Ovary (tissue), 9 donors: ENCODE results near the gene CD9. TPM values are rescaled to one million over a fixed set of nuclear protein-coding genes. Genes with fewer than 3 reads are reported as not detected.
A peak's percentile ranks its signal among the peaks of the same experiment; 100 is the strongest.

Source experiments
- DNase-seq, 5 donors: peaks; one replicate each; pipeline ENCODE4 v3.0.0-alpha.2; 2019 to 2020
- H3K27ac ChIP-seq, 2 donors: fragments of 200-600 bp; one replicate each; pipeline versions ENCODE4 v1.5.1 to v1.8.0; 2019 to 2022
- H3K27me3 ChIP-seq: fragments of 200-600 bp; one replicate; pipeline ENCODE4 v1.8.0; 2022
- H3K36me3 ChIP-seq: fragments of 200-600 bp; sonication (generic); one replicate; pipeline ENCODE4 v1.5.1; 2019
- H3K4me1 ChIP-seq: one replicate; pipeline ENCODE4 v1.8.1; 2013; ENCODE audit warnings: mild to moderate bottlenecking, moderate library complexity; ENCODE audit not compliant: insufficient read depth
- H3K4me3 ChIP-seq: fragments of 200-600 bp; sonication (generic); one replicate; pipeline ENCODE4 v1.5.1; 2017
- H3K9me3 ChIP-seq, 2 donors: fragments of 200-600 bp in 1 of 2; sonication (generic) in 1 of 2; one replicate each; pipeline versions ENCODE4 v1.5.1 to v1.8.1; 2013 to 2019; ENCODE audit warnings: mild to moderate bottlenecking in 1 of 2, moderate library complexity in 1 of 2
- CTCF ChIP-seq, 3 donors: fragments of 450-650 bp in 2 of 3; fragments of 200-600 bp in 1 of 3; IDR thresholded peaks; one replicate each; pipeline versions ENCODE4 v1.5.1 to v1.8.0; 2016 to 2022; ENCODE audit warnings: antibody characterized with exemption in 3 of 3, mild to moderate bottlenecking in 1 of 3
- EP300 ChIP-seq: sonication (generic); formaldehyde crosslinking; IDR thresholded peaks from one replicate; pipeline ENCODE4 v1.6.1; 2017; ENCODE audit warnings: antibody characterized with exemption
- POLR2A ChIP-seq: fragments of 450-650 bp; IDR thresholded peaks from one replicate; pipeline ENCODE4 v1.6.1; 2017; ENCODE audit warnings: antibody characterized with exemption, mild to moderate bottlenecking, moderate library complexity
- WGBS, 3 donors: extraction: QIAGEN DNeasy Blood & Tissue Kit in 1 of 3; methylation state at CpG; one replicate each; pipeline versions ENCODE4 v1.1.5 to v1.1.7; 2013 to 2017; 5-methylcytosine and 5-hydroxymethylcytosine counted together
- intact Hi-C, 4 donors: fragments of 100-400 bp; cut with DNase I; formaldehyde crosslinking; loops; one replicate each; pipeline versions ENCODE4 v1.11.0 to v1.15.1; 2022 to 2023
- polyA plus RNA-seq, 2 donors: library from polyadenylated mRNA; stranded (reverse); fragments of 200-250 nt in 1 of 2; fragments of 350-450 nt in 1 of 2; fragmentation: Illumina TruSeq in 1 of 2; extraction: RNeasy Lipid Tissue Mini Kit (QIAGEN cat#74804) in 1 of 2; gene quantifications; one replicate each; pipeline ENCODE4 v1.2.3, GENCODE V29; 2013 to 2014
- total RNA-seq, 7 donors: library from RNA; depleted of rRNA in 2 of 7; stranded (reverse); fragments of >200 nt in 2 of 7; fragmentation: NEBNext Ultra II Directional in 3 of 7; extraction: Animal tissue kit (Norgen Biotek cat#: 25700) in 3 of 7; gene quantifications; one replicate each; pipeline versions ENCODE4 v1.1.0 to v1.2.4, GENCODE V29; 2016 to 2023
- donor health status: DM: no; HTN: no; CAD: no; lungs with moderate emphysema.
- donor health status: DM: no; HTN: no; CAD: no.
- donor health status: Bipolar disorder and iron deficiency.
- donor health status: DM: yes; HTN: yes; CAD: no.
- donor health status: DM: no; HTN: no; CAD: no.
- donor health status: DM: yes; HTN: yes; CAD: no.

The CD9 gene
- total and polyA plus RNA-seq, 9 donors = 23.9 to 372 (median 60.7) TPM

GRCh38 chr12:6276956-6277620, 76.9 kb downstream of the CD9 start:
- intact Hi-C loops = no loop called here
- H3K9me3 ChIP-seq = no peaks in the 10 kb centered on the region
- 66 to 68% (median 67%) methylated on average over 7 of the region's 7 CpGs for WGBS, 3 donors
- DNase-seq = no peak
- peaks cover 8% of the 10 kb centered on the region for H3K4me1 ChIP-seq
- TF ChIP-seq EP300 = no peak
- TF ChIP-seq POLR2A = no peak
- no peak for TF ChIP-seq CTCF (IDR thresholded peaks at IDR 0.05)
- no peaks in the 10 kb centered on the region for H3K36me3 ChIP-seq
- H3K4me3 ChIP-seq = no peak overlapping the region
- no peaks in the 10 kb centered on the region for H3K27me3 ChIP-seq
- no peak overlapping the region for H3K27ac ChIP-seq

DNA sequence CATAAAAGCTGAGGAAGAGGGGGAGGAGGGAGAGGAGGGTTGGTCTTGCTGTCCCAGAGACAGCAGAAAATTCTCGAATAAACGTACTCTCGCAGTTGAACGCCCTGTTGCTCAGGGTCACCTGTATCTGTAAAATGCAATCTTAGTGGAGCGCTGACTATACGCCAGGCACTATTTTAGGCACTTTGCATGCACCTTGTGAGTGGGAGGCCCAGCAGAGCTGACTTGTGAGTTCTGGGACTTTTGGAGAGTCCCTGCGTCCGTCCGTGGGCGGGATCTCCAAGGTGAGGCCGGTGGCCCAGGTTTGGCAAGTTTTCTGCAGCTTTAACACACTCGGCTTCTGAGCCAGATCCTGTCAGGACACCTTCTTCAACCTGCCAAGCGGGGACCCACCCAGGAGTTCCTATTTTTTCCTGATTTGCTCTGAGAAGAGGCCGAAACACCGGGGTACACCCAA, 77.8 kb downstream of the CD9 start:
- peak in 1 of 5 donors; percentile 61 for DNase-seq
- H3K4me1 ChIP-seq = peaks cover 8% of the 10 kb centered on the region
- no peak for TF ChIP-seq CTCF (IDR thresholded peaks at IDR 0.05)
- no peak for TF ChIP-seq EP300
- TF ChIP-seq POLR2A = no peak
- WGBS, 3 donors = 39 to 43% (median 42%) methylated on average over 14 to 15 of the region's 15 CpGs
- H3K9me3 ChIP-seq = no peaks in the 10 kb centered on the region
- H3K36me3 ChIP-seq = no peaks in the 10 kb centered on the region
- H3K27me3 ChIP-seq = no peaks in the 10 kb centered on the region
- intact Hi-C loops = loop anchor here (2.0 kb wide), 3 partner anchors 49 to 83 kb away; no protein-coding TSS in a partner anchor
- peak overlapping the region; percentile 51 for H3K4me3 ChIP-seq
- peak overlapping the region; percentile 60 to 85 for H3K27ac ChIP-seq

DNA sequence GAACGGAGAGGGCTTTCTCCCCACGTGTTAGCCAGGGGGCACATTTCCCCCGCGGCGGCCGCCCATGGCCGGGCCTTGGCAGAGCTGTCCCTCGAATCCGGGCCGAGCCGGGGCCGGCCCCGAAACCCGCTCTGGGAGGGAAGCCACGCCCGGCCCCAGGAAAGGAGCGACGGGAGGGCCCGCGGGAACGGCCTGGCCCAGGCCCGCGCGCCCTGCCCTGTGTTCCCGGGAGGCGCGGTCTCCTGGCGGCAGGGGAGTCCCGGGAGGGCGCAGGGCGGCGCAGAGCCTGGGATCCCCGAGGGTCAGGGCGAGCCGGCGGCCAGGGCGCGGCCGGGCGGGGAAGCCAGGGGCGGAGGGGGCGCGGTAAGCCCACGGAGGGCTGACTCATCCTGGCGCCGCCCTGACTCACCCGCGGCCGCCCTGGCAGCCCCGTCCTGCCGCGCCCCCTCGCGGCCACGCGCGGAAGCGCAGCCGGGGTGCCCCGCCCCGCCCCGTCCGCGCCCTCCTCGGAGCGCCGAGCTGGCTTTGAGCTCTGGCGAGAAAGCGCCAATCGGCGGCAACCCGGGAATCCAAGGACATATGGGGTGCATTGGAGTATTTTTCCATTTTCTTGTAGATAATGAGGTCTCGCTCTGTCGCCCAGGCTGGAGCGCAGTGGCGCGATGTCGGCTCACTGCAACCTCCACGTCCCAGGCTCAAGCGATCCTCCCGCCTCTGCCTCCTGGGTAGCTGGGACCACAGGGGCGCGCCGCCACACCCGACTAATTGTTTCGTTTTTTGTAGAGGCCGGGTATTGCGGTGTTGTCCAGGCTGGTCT, 78.4 kb downstream of the CD9 start:
- H3K36me3 ChIP-seq = no peaks in the 10 kb centered on the region
- intact Hi-C loops = loop anchor here (2.0 kb wide), 3 partner anchors 50 to 84 kb away; no protein-coding TSS in a partner anchor

More for the DNA sequence above, 78.4 kb downstream of the CD9 start:
- Histone ChIP-seq H3K4me1 (peaks cover 8% of the 10 kb centered on the region), H3K4me3 (peak overlapping the region; percentile 51), H3K9me3 (no peaks in the 10 kb centered on the region), H3K27ac (peak overlapping the region; percentile 60 to 85), H3K27me3 (no peaks in the 10 kb centered on the region)
- WGBS, 3 donors = 8 to 24% (median 13%) methylated on average over 44 to 88 of the region's 88 CpGs
- DNase-seq = peak; percentile 82 to 93 (median 87)
- TF ChIP-seq CTCF (IDR thresholded peaks at IDR 0.05) (peak; percentile 53 to 99 (median 98)), POLR2A (no peak), EP300 (no peak)
